HG02970 (cell line): Measurements from ENCODE around the gene UBE2C.
A peak's percentile ranks its signal among the peaks of the same experiment; 100 is the strongest.
"Not testable (repeated sequence)": the region's sequence is repeated elsewhere in the genome, so short reads cannot be mapped to it uniquely, and the experiment has no call there.

ENCODE experiments used
- ATAC-seq: cut with Tn5 transposase; IDR thresholded peaks from one replicate; pipeline ENCODE4 v1.9.1; 2021; ENCODE audit warnings: mild to moderate bottlenecking, moderate library complexity, moderate number of reproducible peaks; ENCODE audit not compliant: unreplicated experiment, low FRiP score

The UBE2C gene

DNA sequence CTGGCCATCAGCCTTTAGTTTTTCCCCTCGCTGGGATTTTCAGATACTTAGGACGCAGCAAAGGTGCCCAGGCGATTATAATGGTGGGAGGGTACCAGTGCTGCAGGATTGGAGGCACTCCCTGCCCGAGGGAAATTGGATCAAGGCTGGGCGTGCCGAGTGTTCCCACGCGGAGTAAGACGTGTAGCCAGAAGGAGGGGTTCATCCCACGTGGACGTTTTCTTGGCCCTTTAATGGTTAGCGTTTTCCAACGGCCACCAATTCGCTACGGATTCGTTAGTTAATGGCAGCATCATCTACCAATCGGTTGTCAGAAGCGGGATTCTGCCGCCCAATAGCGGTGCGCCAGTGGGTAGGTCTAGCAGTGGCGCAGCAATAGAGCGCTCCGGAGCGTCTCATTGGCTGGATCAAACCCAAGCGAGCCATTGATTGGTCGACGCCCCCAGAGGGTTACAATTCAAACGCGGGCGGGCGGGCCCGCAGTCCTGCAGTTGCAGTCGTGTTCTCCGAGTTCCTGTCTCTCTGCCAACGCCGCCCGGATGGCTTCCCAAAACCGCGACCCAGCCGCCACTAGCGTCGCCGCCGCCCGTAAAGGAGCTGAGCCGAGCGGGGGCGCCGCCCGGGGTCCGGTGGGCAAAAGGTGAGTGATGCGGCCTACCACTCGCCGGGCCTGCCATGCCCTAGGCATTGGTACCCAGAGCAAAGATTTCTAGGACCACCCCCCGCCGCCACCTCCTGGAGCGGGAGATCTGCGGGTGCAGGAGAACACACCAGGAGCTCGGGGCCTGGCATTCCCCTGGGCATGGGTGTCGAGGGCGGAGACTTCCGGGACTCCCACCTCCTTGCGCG is at the start of gene UBE2C:
Gene UBE2C (plus strand): TSS at position 488 of the 849 bp plus-strand sequence. CDS start 52 bp downstream, at position 540.
- ATAC-seq = peak; percentile 91

DNA sequence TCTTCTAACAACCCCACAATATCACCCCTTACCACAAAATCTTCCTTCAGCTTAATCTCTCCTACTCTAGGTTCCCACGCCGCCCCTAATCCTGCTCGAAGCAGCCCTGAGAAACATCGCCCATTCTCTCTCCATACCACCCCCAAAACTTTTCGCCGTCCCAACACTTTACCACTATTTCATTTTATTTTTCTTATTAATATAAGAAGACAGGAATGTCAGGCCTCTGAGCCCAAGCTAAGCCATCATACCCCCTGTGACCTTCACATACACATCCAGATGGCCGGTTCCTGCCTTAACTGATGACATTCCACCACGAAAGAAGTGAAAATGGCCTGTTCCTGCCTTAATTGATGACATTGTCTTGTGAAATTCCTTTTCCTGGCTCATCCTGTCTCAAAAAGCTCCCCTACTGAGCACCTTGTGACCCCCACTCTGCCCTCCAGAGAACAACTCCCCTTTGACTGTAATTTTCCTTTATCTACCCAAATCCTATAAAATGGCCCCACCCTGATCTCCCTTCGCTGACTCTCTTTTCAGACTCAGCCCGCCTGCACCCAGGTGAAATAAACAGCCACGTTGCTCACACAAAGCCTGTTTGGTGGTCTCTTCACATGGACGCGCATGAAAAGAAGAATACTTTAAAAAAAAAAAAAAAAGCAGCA is 47.7 kb upstream of the UBE2C start:
- not testable (repeated sequence) for ATAC-seq

GRCh38 chr20:45765307-45765875 is 47.1 kb upstream of the UBE2C start:
- ATAC-seq = no peak

- ATAC-seq = no peak
These were observed 46.5 kb upstream of the UBE2C start for GRCh38 chr20:45765980-45766379.

GRCh38 chr20:45768479-45768878 is 44.0 kb upstream of the UBE2C start:
- ATAC-seq = no peak

- no peak for ATAC-seq
These were observed 41.2 kb upstream of the UBE2C start for GRCh38 chr20:45771182-45771759.

DNA sequence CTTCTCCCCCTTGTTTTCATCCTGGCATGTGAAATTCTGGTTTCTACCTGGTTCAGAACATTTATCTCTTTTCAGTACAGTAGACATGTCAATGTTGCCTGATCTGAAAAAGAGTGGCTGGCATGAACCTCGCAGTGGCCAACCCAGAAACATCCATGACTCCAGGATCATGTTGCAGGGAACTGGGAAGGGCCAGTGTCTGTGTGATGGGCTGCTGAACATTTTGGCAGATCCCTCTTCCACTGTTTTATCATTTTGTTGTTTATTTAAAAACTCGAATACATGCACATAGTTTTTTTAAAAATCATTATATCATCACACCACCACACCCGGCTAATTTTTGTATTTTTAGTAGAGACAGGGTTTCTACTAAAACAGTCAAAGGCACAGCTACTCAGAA is 39.8 kb upstream of the UBE2C start:
- no peak for ATAC-seq

- no peak for ATAC-seq
These were observed 37.5 kb upstream of the UBE2C start for GRCh38 chr20:45774945-45775344.

- no peak for ATAC-seq
These were observed 37.0 kb upstream of the UBE2C start for GRCh38 chr20:45775411-45775810.

DNA sequence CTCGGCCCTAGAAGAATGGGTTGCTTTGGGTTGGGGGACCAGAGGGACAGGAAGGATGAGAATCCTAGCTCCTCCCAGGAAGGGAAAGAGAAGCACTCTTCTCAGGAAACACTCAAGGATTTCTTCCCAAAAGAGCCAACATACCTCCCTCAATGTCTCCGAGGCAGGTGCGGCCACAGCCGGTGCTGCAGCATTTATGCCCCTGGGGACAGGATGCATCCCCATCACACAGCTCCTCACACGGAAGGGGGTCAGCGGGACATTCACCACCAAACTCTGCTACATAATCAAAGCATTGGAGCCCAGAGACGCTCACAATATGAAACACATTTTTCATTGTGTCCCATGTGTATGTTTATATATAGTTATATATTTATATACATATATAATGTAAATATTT is 35.5 kb upstream of the UBE2C start:
- no peak for ATAC-seq

- no peak for ATAC-seq
These were observed 33.2 kb upstream of the UBE2C start for GRCh38 chr20:45779011-45779915.

GRCh38 chr20:45780159-45780558 is 32.3 kb upstream of the UBE2C start:
- ATAC-seq = no peak

DNA sequence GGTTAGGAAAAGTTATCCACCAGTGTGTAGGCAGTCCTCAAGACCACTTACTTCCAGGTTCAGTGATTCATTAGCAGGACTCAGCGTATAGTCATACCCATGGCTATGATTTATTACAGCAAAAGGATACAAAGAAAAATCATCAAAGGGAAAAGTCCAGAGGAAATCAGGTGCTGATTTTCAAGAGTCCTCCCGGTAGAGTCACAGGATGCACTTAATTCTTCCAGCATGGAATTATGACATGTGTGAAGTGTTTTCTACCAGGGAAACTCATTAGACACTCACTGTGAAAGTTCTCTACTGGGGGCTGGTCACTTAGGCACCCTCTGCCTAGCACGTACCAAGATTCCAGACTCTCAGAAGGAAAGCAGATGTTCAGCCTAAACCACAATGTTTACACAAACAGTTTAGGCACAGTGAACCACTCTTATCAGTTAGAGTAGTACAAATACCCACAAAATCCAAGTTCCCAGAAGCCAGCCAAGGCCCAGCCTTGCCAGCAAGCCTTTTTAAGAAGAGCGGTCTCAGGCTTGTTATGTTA is 31.0 kb upstream of the UBE2C start:
- no peak for ATAC-seq

DNA sequence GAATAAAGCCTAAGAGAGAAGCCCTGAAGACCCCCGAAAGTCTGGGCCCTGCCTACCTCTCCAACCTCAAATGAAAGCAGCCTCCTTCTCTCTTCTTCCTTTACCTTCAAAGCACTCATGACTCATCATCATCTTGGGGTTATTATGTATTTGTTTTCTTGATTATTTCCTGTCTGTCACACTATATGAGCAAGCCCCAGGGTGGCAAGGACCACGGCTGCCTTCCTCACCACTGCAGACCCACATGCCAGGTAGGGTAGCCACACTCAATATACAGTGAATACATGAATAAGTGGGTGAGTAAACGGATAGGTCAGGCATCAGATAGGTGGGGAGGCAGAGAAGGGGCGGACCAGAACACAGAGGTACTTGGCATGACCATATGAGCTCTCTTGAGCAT is 29.6 kb upstream of the UBE2C start:
- no peak for ATAC-seq

- ATAC-seq = no peak
These were observed 28.7 kb upstream of the UBE2C start for GRCh38 chr20:45783656-45784294.

- no peak for ATAC-seq
These were observed 24.1 kb upstream of the UBE2C start for GRCh38 chr20:45788351-45788750.

- ATAC-seq = no peak
These were observed 19.9 kb upstream of the UBE2C start for GRCh38 chr20:45792317-45793118.

GRCh38 chr20:45796337-45797065 is 15.9 kb upstream of the UBE2C start:
- no peak for ATAC-seq
